NCI-H82 treated with DMSO at 0.1 percent for 48 hours (cell line): ENCODE data around the gene TRIM26.

Source experiments
- DNase-seq: peaks from one replicate; lab custom pipeline; 2025; ENCODE audit not compliant: unreplicated experiment; lab: John Stamatoyannopoulos, UW

TRIM26 gene

DNA sequence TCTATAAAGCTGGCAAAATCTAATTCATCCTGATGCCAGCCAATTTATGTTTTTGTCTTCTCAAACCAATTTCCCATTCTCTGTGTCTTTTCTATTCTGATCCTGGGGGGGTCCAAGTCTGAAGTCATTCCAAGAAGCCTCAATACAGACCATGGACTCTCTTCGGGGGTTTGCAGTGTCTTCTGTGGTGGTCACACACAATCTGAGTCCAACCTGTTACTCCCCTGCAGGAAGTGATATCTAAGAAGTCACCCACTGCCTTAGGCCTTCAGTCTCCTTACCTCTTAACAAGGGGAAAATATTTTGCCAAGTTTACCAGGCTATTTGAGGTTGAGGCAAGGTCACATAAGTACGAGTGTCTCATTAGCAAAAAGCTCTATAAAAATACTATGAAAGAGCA lies 1.9 kb downstream of the TRIM26 start:
- DNase-seq: no peak

DNA sequence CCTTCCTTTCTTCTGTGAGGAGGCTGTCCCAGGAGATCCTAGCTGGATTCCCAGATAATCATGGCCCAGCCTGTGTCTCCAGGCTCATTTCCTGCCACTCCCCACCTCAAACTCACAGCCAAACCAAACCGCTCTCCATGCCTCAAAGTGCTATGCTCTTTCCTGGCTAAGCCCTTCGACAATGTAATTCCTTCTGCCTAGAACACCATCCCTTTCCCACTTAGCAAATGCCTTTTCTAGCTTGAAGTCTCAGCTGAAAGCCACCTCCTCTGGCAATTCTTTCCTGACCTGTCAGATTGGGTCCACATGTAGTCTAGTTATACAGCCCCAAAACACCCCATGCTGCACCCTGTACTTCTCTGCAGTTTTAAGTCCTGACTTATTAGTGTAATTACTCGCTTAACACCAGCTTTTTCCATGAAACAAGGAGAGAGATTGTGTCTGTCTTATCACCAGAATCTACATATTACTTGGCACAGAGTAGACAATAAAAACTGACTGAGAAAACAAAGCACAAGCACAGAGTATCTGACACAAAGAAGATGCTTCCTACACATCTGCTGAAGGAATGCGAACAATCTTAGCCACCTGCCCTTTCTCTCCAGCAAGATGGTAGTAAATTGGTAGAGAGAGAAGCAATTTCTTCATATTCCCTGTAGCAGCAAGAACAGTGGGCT lies 5.4 kb downstream of the TRIM26 start:
- no peak for DNase-seq

DNA sequence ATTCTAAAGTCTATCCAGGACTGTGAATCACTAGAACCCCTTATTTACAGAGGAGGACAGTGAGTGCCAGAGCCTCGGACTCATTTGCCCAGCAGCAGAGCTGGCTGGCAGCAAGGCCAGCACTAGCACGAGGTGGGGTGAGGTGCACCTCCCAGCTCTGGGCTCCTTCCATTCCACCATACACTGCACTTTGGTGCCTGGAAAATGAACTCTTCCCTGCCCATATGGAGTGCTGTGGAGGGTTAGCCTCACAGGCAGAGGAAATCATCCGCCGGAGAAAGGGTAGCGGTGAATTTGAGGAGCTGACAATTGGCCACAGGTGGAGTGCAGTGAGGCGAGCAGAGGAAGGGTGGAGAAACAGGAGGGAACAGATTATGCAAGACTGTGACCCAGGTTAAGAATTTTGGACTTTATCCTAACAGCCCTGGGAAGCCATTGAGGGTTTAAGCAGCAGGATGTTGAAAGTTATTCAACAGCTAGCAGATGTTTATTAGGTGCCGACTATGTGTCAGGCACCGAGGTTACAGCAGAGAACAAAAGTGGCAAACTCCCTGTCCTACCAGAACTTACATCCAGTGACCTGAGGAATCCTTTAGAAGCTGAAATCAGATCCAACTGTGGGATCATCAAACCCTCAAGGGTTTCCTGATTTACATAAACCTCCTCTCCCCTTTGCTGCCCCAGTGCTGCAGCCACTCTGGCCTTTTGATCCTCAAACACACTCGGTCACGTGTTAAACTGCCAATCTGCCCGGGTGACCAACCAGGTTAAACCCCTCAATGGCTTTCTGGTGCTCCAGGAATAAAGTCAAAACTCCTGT lies 6.2 kb downstream of the TRIM26 start:
- DNase-seq: no peak

DNA sequence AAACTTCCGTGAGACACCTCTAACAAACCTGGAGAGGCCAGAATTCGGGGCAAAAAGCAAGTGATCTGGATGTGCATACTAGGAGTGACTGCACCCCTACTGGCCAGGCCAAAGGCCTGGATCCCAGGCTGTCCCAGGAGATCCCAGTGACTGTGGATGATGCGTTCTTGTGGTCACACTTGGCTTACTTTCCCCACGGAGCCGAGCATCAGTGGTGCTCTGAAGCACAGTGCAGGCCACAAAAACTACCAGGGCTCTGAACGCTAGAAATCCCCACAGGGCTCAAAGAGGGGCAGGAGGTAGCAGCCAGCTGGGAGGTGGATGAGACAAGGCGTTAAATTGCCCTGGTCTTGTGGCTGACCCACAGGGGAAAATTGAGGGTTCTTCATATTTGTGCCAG lies 7.1 kb downstream of the TRIM26 start:
- no peak for DNase-seq

DNA sequence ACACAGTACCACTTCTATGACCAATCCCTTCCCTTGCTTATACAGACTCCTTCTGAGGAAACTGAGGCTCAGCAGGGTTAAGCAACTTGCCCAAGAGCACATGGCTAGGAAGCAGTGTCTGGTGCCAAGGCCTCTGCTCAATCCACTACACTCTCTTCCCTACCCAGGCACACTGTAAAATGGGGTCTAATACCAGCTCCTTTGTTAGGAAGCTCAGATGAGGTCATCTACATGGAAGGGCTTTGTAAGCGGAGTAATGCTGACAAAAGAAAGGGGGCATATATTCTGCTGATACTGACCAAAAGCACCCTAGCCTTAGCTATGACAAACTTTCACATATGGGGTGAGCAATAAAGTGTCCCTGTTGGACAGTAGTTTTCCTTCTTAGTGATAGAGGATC lies 9.1 kb downstream of the TRIM26 start:
- no peak for DNase-seq

DNA sequence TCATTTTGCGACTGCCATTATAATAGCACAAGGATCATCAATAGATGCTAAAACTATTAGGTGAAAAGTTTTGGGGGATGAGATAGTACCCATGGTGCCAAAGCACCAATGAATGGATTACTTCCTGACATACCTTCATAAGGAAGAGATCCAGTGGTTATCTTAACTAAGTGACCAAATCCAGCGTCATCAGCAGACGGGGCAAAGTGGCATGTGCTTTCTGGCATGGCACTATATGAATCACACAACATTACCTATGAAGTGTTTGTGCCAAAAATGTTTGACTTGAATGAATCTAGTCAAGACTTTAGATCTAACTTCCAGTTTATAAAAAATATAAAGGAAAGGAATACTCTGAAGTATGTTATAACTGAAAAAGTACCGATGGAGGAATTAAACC lies 10.8 kb downstream of the TRIM26 start:
- DNase-seq: no peak

DNA sequence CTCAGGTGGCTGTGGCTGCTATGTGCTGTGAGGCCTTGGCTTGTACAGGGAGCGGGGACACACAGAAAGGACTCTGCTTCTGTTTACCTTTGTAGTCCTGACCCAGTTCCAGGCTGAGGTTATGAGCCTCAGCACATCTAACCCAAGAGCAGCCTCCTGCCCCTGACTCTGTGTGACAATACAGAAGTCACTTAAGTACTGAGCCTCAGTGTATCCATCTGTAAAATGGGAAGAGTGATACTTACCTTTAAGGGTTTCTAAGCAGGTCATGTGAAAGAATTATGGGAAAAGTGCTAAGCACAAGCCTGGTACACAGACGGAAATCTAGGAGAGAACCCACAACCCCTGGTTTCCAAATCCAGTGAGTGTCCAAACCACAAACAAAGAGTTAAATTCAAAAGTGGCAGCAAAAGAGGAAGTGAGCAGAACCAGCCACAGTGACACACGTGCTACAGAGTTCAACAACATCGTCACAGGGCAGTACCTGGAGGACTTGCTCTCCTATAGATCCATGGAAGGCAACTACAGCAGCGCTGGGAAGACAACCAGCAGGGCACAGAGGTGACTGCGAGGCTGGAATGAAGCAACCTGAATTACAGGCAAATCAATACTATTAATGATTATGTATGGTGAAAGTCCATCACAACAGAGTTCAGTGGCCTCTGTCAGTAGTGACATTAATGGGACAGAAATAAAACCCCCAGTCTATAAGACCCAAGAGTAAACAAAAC lies 12.5 kb downstream of the TRIM26 start:
- no peak for DNase-seq

DNA sequence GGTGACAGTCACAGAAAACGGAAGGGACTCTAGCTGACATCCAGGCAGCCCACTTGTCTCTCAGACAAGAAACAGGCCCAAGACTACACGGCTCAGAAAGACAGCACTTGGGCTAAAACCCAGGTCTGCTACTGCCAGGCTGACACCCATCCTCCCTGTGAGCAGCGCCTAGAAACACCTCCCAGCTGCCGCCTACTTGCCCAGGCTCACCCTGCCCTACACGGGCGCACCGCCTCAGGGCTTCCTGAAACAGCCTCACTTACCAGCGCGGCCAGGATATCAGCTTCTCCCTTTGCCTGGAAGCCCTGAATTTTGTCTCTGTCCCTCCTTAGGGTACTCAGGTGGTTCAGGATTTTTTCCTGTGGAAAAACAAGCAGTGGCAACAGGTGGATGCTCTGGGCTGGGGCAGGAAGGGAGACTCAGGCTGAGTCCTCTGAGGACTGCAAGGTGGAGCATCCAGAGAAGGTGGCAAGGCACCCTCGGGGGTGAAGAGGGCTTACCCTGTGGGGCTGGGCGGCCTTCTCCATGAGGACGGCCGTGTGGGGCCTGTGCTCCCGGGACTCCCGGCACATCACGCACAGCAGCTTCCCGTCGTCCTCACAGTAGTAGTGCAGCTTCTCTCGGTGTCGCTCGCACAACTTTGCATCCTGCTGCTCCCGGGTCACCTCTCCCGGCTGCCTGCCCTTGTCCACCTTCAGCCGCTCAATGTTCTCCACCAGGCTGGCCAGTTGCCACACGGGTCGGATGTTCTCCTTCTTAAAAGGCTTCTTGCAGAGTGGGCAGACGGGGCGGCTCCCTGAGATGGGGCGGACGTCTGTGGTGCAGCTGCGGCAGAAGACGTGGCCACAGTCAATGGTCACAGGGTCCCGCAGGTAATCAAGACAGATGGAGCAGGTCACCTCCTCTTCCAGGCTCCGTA lies 14.8 kb downstream of the TRIM26 start:
- no peak for DNase-seq

DNA sequence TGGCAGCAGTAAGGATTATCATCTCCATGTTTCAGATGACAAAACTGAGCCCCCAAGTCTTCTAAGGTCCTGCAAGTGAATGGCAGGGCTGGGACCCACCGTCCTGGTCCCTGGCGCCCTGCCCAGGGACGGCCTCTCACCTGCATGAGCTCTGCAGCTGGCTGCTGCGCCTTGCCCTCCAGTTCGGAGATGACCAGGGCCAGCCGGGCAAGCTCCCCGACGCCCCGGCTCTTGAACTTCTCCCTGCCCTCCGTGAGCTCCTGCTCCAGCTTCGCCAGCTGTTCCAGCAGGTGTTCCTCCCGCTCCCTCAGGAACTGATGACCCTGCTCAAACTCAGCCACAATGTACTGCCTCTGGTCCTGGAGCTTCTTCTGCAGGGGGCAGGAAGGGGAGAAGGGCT lies 16.8 kb downstream of the TRIM26 start:
- DNase-seq: no peak

DNA sequence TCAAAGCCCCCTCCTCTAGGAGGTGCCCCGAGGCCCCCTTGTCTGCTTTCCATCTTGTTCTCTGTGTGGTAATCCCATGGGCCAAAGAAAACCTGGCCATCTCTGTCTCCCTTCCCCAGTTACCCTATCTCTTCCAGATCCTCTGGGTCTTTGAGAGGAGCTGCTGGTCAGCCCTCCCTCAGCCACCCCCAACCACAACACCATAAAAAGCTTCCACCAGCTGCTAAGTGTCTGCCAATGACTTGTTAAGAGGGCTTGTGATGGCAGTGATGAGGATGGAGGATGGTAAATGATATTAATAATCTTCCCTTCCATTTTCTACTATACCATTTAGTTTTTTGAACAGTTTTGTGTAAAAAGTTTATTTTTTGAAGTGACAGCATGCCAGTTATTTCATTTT lies 17.3 kb downstream of the TRIM26 start:
- DNase-seq: no peak

DNA sequence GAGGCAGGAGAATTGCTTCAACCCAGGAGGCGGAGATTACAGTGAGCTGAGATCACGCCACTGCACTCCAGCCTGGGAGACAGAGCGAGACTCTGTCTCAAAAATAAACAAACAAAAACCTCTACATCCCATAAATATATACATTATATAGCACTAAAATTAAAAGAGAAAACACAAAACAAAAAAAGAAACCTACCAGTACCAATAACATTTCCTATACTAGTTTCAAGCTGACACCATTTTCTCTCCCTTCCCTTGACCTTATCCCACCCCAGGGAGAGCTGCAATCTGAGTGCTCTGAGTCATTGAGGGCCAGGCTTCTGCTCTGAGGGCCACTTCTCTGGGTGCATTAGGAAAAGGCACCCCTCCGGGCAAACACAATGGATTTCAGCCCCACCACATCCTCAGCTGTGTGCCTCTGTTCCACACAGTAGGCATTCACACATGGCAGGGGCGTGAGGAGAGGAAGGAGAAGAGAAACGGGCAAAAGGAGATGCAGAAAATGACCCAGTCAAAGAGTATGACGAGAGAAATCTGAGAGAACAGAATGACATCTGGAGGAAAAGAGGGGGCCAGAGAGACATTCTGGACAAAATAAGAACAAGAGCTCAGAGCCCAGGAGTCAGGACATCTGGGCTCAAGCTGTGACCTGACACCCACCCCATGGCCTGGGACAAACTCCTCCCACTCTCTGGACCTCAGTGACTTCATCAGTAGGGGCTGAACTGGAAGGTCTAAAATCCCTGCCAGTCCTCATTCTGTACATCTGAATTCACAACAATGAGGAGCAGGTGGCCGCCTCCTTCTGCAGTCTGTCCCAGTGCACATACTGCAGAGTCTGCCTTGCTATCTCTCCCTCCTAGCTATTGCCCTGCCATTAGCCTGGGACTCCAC lies 18.2 kb downstream of the TRIM26 start:
- DNase-seq: no peak

DNA sequence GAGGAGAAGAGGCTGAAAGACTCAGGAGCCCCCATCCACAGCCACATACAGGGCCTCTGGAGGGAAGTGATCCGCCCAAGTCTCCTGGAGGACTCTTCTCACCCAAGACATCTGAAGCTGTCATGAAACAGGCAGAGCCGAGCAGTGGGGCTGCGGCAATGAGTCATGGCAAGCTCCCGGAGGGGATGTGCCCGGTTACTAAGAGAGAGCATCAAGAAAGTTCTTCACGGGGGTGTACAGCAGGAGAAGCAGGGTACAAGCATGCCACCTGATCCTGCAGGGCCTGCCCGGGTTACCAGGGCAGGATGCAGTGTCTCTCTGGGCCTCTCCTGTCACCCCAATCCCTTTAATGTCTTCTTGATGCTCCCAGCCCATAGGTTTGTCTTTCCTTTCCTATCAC lies 21.1 kb downstream of the TRIM26 start:
- DNase-seq: no peak

DNA sequence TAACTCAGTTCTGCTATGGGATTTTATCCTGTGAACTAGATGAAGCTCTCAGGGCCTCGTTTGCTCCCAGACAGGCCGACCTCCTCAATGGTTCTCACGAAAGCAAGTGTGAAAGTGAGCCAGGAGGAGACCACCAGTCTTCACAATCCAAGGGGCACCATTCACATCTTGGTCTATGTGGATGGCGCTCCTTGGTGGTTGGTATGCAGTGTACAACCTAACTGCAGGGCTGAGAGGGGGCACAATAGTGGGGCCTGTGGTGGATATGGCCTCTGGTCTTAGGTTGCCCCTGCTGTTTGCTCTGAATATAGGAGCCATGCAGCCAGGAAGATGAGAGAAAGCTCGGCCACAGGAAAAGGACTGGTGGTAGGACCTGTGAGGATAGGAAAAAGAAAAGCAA lies 24.7 kb downstream of the TRIM26 start:
- no peak for DNase-seq

DNA sequence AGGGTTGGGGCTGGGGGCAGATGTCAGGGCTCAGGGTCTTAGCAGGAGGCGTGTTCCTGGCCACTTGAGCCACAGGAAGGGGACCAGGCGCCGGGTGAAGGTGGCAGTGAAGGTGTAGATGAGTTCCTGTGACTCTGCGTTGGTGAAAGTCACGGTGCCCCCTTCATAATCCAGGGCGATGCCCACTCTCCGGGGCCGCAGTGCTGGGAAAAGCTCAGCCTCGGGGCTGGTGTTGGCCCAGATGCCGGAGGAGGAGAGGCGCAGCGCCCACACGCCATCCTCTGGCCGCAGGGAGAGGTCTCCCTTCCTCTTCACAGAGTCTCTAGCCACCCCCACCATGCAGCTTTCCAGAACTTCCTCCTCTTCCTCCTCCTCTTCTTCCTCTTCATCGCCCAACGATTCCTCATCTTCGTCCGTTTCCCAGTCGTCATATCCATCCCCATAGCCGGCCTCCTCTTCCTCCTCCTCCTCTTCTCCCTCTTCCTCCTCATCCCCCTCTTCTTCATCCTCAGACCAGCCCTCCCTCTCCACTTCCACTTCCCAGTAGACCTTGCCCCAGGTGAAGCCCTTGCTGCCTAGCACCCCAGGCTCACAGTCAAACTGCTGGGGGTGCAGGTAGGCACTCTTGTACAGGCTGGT lies 27.2 kb downstream of the TRIM26 start:
- no peak for DNase-seq

DNA sequence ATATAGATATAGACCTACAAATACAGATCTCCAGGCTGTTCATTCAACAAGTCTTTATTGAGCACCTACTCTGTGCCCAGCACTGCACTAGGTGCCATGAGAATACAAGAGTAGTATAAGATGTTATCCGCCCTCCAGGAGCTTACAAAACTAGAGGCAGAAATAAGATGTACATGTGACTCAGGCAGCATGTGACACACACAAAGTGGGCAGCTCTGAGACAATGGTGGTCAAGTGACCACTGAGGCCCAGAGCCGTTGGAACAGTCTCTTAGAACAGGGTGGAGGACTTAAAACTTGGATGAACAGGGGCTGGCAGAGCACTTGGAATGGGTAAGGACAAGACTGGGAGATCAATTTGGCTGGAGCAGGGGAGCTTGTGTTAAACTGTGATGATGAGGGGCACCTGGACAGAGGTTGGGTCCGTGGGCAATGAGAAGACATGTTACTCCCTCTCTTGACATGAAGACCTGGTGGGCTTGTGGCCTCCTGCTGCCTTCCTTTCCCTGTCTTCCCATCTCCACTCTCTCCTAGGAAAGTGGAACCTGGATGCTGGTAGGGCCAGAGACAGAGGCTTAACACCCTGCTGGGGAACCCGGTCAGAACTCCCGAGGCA lies 28.7 kb downstream of the TRIM26 start:
- DNase-seq: no peak

DNA sequence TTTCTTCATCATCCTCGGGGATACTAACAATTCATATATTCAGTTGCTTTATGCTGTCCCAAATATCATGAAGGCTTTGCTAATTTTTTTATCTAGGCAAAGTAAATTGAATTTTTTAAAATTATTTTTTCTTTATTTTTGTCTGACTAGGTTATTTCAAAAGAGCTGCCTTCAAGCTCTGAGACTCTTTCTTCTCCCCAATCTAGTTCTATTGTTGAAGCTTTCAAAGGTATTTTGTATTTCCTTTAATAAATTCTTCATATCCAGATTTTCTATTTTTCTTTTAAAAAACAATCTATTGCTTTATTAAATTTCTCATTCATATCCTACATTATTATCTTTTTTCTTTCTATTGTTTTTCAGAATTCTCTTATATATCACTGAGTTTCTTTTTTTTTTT lies 33.1 kb downstream of the TRIM26 start:
- no peak for DNase-seq

DNA sequence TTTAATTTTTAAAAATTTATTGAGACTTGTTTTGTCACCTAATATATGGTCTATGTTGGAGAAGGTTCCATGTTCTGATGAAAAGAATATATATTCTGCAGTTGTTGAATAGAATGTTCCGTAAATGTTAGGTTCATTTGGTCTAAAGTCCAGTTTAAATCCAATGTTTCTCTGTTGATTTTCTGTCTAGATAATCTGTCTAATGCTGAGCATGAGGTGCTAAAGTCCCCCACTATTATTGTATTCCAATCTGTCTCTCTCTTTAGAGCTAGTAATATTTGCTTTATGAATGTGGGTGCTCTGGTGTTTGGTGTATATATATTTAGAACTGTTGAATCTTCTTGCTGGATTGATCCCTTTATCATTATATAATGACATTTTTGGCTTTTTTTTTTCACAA lies 34.4 kb downstream of the TRIM26 start:
- no peak for DNase-seq

DNA sequence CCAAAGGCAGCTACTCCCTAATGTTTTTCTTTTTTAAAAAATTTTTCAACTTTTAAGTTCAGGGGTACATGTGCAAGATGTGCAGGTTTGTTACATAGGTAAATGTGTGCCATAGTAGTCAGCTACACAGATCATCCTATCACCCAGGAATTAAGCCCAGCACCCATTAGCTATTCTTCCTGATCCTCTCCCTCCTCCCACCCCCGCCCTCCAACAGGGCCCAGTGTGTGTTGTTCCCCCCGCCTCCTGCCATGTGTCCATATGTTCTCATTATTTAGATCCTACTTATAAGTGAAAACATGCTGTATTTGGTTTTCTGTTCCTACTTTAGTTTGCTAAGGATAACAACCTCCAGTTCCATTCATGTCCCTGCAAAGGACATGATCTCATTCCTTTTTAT lies 37.4 kb downstream of the TRIM26 start:
- DNase-seq: peak; percentile 61

DNA sequence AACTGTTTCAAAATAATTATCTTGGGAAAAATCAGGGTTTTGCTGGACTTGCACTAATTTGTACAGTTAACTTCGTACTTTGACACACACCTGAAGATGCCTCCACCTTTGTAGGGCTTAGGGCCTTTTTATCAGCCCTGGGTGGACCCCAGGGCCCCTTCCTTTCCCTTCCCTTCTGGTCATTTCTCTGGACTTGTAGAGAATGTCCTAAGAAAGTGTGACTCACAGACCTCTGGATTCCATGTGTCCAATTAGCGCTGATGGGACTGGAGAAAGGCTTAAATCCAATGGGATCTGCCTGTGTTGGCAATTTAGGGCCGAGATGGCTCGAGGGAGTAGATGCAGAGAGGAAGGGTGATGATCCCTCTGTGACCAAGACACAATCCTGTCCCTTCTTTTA lies 40.5 kb downstream of the TRIM26 start:
- no peak for DNase-seq
